ENCODE data around the gene PTPMT1.

DNA sequence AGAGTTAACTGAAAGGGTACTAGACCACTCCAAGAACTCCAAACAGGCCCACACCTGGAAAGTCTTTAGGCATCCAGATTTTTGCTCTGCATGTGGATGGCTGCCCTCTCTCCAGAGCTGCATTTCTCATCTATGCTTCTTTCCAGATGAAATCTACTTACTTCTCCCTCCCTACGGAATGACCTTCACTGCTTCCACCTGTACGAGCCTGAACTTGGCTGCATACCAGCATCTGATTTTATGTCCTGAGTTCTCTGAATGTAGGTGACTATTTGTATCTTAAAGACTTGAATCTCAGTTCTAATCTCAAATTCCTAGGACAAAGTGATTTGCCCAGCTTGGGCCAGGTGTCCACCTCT is 25.7 kb upstream of the PTPMT1 start:
- TF ChIP-seq, protein P1, sequence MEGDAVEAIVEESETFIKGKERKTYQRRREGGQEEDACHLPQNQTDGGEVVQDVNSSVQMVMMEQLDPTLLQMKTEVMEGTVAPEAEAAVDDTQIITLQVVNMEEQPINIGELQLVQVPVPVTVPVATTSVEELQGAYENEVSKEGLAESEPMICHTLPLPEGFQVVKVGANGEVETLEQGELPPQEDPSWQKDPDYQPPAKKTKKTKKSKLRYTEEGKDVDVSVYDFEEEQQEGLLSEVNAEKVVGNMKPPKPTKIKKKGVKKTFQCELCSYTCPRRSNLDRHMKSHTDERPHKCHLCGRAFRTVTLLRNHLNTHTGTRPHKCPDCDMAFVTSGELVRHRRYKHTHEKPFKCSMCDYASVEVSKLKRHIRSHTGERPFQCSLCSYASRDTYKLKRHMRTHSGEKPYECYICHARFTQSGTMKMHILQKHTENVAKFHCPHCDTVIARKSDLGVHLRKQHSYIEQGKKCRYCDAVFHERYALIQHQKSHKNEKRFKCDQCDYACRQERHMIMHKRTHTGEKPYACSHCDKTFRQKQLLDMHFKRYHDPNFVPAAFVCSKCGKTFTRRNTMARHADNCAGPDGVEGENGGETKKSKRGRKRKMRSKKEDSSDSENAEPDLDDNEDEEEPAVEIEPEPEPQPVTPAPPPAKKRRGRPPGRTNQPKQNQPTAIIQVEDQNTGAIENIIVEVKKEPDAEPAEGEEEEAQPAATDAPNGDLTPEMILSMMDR (conservative IDR thresholded peaks at IDR 0.05; ENCODE audit: low read depth in 2 of 2): 0 out of 4 replicates have a peak, but pooled peaks of 1 of the 2 experiments have one; percentile 13
- TF ChIP-seq POLR2AphosphoS5 (IDR thresholded peaks at IDR 0.05; ENCODE audit: low read depth) (no peak), CREB1 (CRISPR knock-in tag; IDR thresholded peaks at IDR 0.05; ENCODE audit: low read depth) (no peak), EZH2 (IDR thresholded peaks at IDR 0.05; ENCODE audit: low read depth, unreplicated experiment) (no peak), EZH2phosphoT487 (IDR thresholded peaks at IDR 0.05; ENCODE audit: unreplicated experiment) (no peak)
- TF ChIP-seq, protein P2, sequence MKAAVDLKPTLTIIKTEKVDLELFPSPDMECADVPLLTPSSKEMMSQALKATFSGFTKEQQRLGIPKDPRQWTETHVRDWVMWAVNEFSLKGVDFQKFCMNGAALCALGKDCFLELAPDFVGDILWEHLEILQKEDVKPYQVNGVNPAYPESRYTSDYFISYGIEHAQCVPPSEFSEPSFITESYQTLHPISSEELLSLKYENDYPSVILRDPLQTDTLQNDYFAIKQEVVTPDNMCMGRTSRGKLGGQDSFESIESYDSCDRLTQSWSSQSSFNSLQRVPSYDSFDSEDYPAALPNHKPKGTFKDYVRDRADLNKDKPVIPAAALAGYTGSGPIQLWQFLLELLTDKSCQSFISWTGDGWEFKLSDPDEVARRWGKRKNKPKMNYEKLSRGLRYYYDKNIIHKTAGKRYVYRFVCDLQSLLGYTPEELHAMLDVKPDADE (IDR thresholded peaks at IDR 0.05): no peak

Measured in GM23338 (cell line).